GM23248 (cell line): ENCODE data around the gene KCND3. TPM values are rescaled to one million over a fixed set of nuclear protein-coding genes. Genes with fewer than 3 reads are reported as not detected.

Experiments used
- DNase-seq: peaks from one replicate; pipeline ENCODE4 v3.0.0-alpha.2; 2015
- H2AFZ ChIP-seq: fragments of 200-600 bp; sonication (generic); 2 replicates; pipeline ENCODE4 v1.6.1; 2016; ENCODE audit warnings: antibody characterized with exemption
- H3F3A ChIP-seq: fragments of 200-600 bp; sonication (generic); 2 replicates; pipeline ENCODE4 v1.6.1; 2016; ENCODE audit warnings: mild to moderate bottlenecking, antibody characterized with exemption, mixed run types; ENCODE audit not compliant: insufficient read depth
- H3K27ac ChIP-seq: fragments of 200-600 bp; sonication (generic); 2 replicates; pipeline ENCODE4 v1.5.1; 2016; ENCODE audit warnings: mild to moderate bottlenecking
- H3K27me3 ChIP-seq: fragments of 200-600 bp; sonication (generic); replicated peaks from 2 replicates; pipeline ENCODE4 v1.6.1; 2016; ENCODE audit warnings: mild to moderate bottlenecking; ENCODE audit not compliant: insufficient read depth
- H3K36me3 ChIP-seq: fragments of 200-600 bp; sonication (generic); 2 replicates; pipeline ENCODE4 v1.6.1; 2016; ENCODE audit warnings: low read depth, mild to moderate bottlenecking
- H3K4me1 ChIP-seq: fragments of 200-600 bp; sonication (generic); 2 replicates; pipeline ENCODE4 v1.6.1; 2016; ENCODE audit warnings: mild to moderate bottlenecking; ENCODE audit not compliant: insufficient read depth
- H3K4me2 ChIP-seq: fragments of 200-600 bp; sonication (generic); one replicate; pipeline ENCODE4 v1.6.1; 2016; ENCODE audit warnings: mild to moderate bottlenecking; ENCODE audit not compliant: unreplicated experiment
- H3K4me3 ChIP-seq: fragments of 200-600 bp; sonication (generic); 2 replicates; pipeline ENCODE4 v1.5.1; 2016; ENCODE audit warnings: mild to moderate bottlenecking
- H3K79me2 ChIP-seq: fragments of 200-600 bp; sonication (generic); 2 replicates; pipeline ENCODE4 v1.6.1; 2016; ENCODE audit warnings: mild to moderate bottlenecking; ENCODE audit not compliant: insufficient read depth
- H3K9ac ChIP-seq: fragments of 200-600 bp; sonication (generic); 2 replicates; pipeline ENCODE4 v1.6.1; 2016; ENCODE audit warnings: mild to moderate bottlenecking
- H3K9me2 ChIP-seq: fragments of 200-600 bp; sonication (generic); 2 replicates; pipeline ENCODE4 v1.6.1; 2016; ENCODE audit warnings: mixed run types, mild to moderate bottlenecking, moderate library complexity; ENCODE audit not compliant: insufficient read depth
- H3K9me3 ChIP-seq: fragments of 200-600 bp; sonication (generic); one replicate; pipeline ENCODE4 v1.6.1; 2017; ENCODE audit warnings: low read depth
- H4K20me1 ChIP-seq: fragments of 200-600 bp; sonication (generic); 2 replicates; pipeline ENCODE4 v1.6.0; 2016; ENCODE audit not compliant: insufficient read depth
- EZH2 ChIP-seq: fragments of 200-600 bp; sonication (generic); IDR thresholded peaks from 2 replicates; pipeline ENCODE4 v1.6.1; 2018; ENCODE audit warnings: antibody characterized with exemption, mild to moderate bottlenecking; ENCODE audit not compliant: insufficient read depth, poor library complexity, severe bottlenecking
- EZH2phosphoT487 ChIP-seq: fragments of 200-600 bp; sonication (generic); IDR thresholded peaks from 2 replicates; pipeline ENCODE4 v1.6.1; 2018; ENCODE audit warnings: antibody characterized with exemption, moderate library complexity, mild to moderate bottlenecking, low read depth; ENCODE audit not compliant: insufficient read depth
- WGBS, 2 experiments: methylation state at CpG; one replicate each; pipeline ENCODE4 v1.1.6; 2015 to 2017; ENCODE audit warnings: low lambda C conversion rate in 2 of 2, low coverage in 1 of 2; ENCODE audit errors: missing lambda C conversion rate in 2 of 2; 5-methylcytosine and 5-hydroxymethylcytosine counted together
- in situ Hi-C: fragments of 300-500 bp; cut with MboI; formaldehyde crosslinking; loops from 2 replicates; pipeline ENCODE4 v1.15.0; 2020
- polyA plus RNA-seq: library from polyadenylated mRNA; unstranded; fragments of >200 nt; fragmentation: Nextera tagmentation; extraction: Ambion mirVana; gene quantifications from 2 replicates; pipeline ENCODE4 v1.2.1, GENCODE V29; 2016
- total RNA-seq: library from RNA; depleted of rRNA; stranded (reverse); fragments of >200 nt; shearing (Covaris generic); gene quantifications from 2 replicates; pipeline ENCODE4 v1.2.3, GENCODE V29; 2014

KCND3 gene
- total and polyA plus RNA-seq, 2 experiments from 2014 or later, result 0.08 to 0.22 TPM

- no peaks in the 10 kb centered on the region for H3F3A ChIP-seq
- no peak overlapping the region for H3K4me2 ChIP-seq
- H3K79me2 ChIP-seq, result no peaks in the 10 kb centered on the region
- H3K9me3 ChIP-seq, result no peaks in the 10 kb centered on the region
- H3K9me2 ChIP-seq, result no peaks in the 10 kb centered on the region
- no peaks in the 10 kb centered on the region for H4K20me1 ChIP-seq
- in situ Hi-C loops, result no loop called here
- no peak overlapping the region for H3K9ac ChIP-seq
- WGBS, 2 experiments, result 65 to 68% methylated on average over 8 of the region's 8 CpGs
- H3K36me3 ChIP-seq, result no peaks in the 10 kb centered on the region
- H3K27me3 ChIP-seq, result no peaks in the 10 kb centered on the region
- H3K27ac ChIP-seq, result no peak overlapping the region
- H3K4me3 ChIP-seq, result no peak overlapping the region
- no peak overlapping the region for H2AFZ ChIP-seq
- peaks cover 11% of the 10 kb centered on the region for H3K4me1 ChIP-seq
- no peak for DNase-seq
- no peak for TF ChIP-seq EZH2
- no peak for TF ChIP-seq EZH2phosphoT487
Observed at GRCh38 chr1:111729271-111729921, 260.1 kb downstream of the KCND3 start.

GRCh38 chr1:111727056-111727455, 262.4 kb downstream of the KCND3 start:
- no peak overlapping the region for H3K4me2 ChIP-seq
- no peaks in the 10 kb centered on the region for H3K36me3 ChIP-seq
- WGBS, 2 experiments, result 84 to 85% methylated on average over 17 to 18 of the region's 18 CpGs
- no peaks in the 10 kb centered on the region for H4K20me1 ChIP-seq
- H3F3A ChIP-seq, result no peaks in the 10 kb centered on the region
- no peak for TF ChIP-seq EZH2phosphoT487
- TF ChIP-seq EZH2, result no peak
- H3K27me3 ChIP-seq, result no peaks in the 10 kb centered on the region
- H3K9me3 ChIP-seq, result no peaks in the 10 kb centered on the region
- no peak overlapping the region for H3K9ac ChIP-seq
- peaks cover 2% of the 10 kb centered on the region for H3K4me1 ChIP-seq
- H3K4me3 ChIP-seq, result no peak overlapping the region
- no peaks in the 10 kb centered on the region for H3K9me2 ChIP-seq
- H3K79me2 ChIP-seq, result no peaks in the 10 kb centered on the region
- no peak overlapping the region for H2AFZ ChIP-seq
- in situ Hi-C loops, result no loop called here
- no peak for DNase-seq
- no peak overlapping the region for H3K27ac ChIP-seq

- in situ Hi-C loops, result no loop called here
- H3F3A ChIP-seq, result no peaks in the 10 kb centered on the region
- 26 to 33% methylated on average over 5 of the region's 5 CpGs for WGBS, 2 experiments
- H3K4me1 ChIP-seq, result peaks cover 14% of the 10 kb centered on the region
- H3K79me2 ChIP-seq, result no peaks in the 10 kb centered on the region
- H3K9me2 ChIP-seq, result no peaks in the 10 kb centered on the region
- H3K27me3 ChIP-seq, result no peaks in the 10 kb centered on the region
- H3K4me3 ChIP-seq, result no peak overlapping the region
- no peaks in the 10 kb centered on the region for H3K36me3 ChIP-seq
- TF ChIP-seq EZH2phosphoT487 (no peak), EZH2 (no peak)
- no peak overlapping the region for H3K9ac ChIP-seq
- H3K9me3 ChIP-seq, result no peaks in the 10 kb centered on the region
- no peak overlapping the region for H2AFZ ChIP-seq
- H4K20me1 ChIP-seq, result no peaks in the 10 kb centered on the region
- no peak overlapping the region for H3K4me2 ChIP-seq
- DNase-seq, result no peak
- no peak overlapping the region for H3K27ac ChIP-seq
Observed at GRCh38 chr1:111725192-111725591, 264.3 kb downstream of the KCND3 start.

DNA sequence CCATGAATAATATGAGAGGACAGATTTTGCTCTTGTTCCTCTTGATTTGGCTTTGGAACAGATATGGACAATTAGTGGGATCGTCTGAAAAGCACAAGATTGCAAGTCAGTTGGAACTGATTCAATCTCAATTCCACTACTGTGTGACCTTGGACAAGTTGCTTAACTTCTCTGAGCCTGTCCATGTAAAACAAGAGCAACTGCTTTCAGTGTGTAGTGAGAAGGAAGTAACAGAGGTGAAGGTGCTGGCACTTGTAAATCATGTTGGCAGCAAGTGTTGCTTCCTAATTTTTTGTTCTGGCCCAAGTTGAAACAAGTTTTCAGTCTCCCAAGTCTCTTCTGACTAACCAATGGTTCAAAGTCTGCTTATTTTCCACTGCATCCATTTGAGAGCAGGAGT, 265.6 kb downstream of the KCND3 start:
- Histone ChIP-seq H4K20me1 (no peaks in the 10 kb centered on the region), H3K79me2 (no peaks in the 10 kb centered on the region), H3K36me3 (no peaks in the 10 kb centered on the region), H3K4me2 (no peak overlapping the region), H3K27ac (no peak overlapping the region), H3K9me2 (no peaks in the 10 kb centered on the region), H3K27me3 (no peaks in the 10 kb centered on the region), H3K4me1 (peaks cover 14% of the 10 kb centered on the region), H3K9ac (no peak overlapping the region), H3K4me3 (no peak overlapping the region), H2AFZ (no peak overlapping the region), H3F3A (no peaks in the 10 kb centered on the region), H3K9me3 (no peaks in the 10 kb centered on the region)
- WGBS, 2 experiments, result 0 to 9% methylated on average over 1 of the region's 1 CpG
- DNase-seq, result no peak
- TF ChIP-seq EZH2 (no peak), EZH2phosphoT487 (no peak)
- in situ Hi-C loops, result no loop called here
